Neural cell (in vitro differentiated cells): ENCODE results near the gene ATP2C1.

ENCODE experiments used
- CTCF ChIP-seq: fragments of 450-650 bp; IDR thresholded peaks from 2 replicates; pipeline ENCODE4 v1.5.1; 2014; ENCODE audit warnings: antibody characterized with exemption, mild to moderate bottlenecking, moderate library complexity; ENCODE audit not compliant: poor library complexity, severe bottlenecking
- POLR2AphosphoS5 ChIP-seq: IDR thresholded peaks from 2 replicates; pipeline ENCODE4 v1.6.1; 2012
- SMC3 ChIP-seq: fragments of 450-650 bp; conservative IDR thresholded peaks from 2 replicates; pipeline ENCODE4 v1.6.1; 2014; ENCODE audit warnings: antibody characterized with exemption, mild to moderate bottlenecking, moderate library complexity; ENCODE audit not compliant: poor library complexity

GRCh38 chr3:130969621-130970020 is 75.7 kb downstream of the ATP2C1 start:
- TF ChIP-seq SMC3 (no peak), POLR2AphosphoS5 (no peak), CTCF (no peak)
